ENCODE results near the gene RARB.

The RARB gene

GRCh38 chr3:25510797-25511196 lies 82.7 kb downstream of the RARB start:
- DNase-seq, result no peak

GRCh38 chr3:25511972-25512721 lies 84.1 kb downstream of the RARB start:
- no peak for DNase-seq

DNA sequence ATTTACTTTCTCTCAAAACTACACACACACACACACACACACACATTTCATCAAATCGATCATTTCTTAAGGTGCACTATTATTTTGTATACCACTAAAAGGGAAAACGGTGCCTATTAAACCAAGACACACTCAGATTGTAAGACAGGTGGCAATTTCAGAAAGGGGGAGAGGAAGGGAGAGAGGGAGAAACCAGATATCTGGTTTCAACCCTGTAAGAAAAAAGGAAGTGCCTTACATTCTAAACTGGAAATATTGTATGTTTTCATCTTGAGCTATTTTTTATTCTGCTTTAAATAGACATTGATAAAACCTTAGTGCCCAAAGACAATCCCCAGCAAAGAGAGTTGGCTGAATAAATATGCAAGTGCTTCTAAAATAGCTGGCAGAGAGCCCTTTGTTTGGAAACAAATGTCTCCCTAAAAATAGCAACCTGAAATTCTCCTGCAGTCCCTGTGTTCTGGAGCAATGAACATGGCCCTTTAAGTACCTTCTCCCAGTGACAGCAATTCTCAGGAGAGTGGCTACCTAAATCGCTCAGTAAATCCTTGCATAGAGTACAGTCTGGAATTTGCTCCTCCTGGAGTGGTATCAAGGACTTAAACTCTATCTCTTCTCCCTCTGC lies 85.7 kb downstream of the RARB start:
- DNase-seq, result no peak

DNA sequence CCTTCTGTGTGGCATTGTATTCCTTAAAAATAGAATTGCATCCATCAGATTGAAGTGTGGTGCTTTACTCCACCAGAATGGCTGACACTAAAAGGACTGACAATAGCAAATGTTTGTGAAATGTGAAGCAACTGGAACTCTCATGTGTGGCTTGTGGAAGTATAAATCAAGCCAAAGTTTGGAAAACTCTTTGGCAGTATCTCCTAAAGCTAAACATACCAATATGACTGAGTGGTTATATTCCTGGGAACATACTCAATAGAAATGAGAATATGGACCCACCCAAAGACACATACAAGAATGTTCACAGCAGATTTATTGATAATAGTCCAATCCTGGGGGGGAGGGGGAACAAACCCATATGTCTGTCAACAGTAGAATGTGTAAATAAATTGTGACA lies 87.1 kb downstream of the RARB start:
- no peak for DNase-seq

DNA sequence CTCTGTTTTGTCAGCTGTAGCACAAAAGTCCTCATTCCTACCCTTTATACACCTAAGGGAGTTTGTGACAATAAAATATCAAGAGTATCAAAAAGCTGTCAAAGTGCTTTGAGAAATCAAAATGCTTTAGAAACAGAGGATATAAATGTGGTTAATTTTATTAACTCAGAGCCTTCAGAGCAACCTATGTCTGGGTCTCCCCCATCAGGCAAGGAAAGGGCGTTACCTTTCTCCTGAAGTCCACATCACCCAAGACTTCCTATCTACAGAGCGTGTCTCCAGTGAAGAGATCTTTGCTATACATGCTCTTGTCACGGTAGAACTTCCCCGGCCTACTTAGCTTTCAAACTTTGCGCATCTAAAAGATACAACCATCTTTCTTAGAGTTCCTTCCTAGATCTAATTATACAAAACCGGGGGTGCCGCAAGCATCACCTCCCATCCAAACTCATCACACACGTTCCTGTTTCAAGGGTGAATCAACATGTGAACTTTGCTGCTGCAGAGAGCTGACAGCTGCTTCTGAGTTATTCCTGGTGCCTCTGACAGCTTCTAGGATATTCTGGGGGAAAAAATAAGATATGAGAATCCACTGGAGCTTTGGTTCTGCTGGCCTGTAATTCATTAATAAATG lies 93.0 kb downstream of the RARB start:
- DNase-seq, result no peak

- DNase-seq, result no peak
Measured at GRCh38 chr3:25527336-25527735, 99.3 kb downstream of the RARB start.

GRCh38 chr3:25527801-25528200 lies 99.7 kb downstream of the RARB start:
- DNase-seq, result no peak

DNA sequence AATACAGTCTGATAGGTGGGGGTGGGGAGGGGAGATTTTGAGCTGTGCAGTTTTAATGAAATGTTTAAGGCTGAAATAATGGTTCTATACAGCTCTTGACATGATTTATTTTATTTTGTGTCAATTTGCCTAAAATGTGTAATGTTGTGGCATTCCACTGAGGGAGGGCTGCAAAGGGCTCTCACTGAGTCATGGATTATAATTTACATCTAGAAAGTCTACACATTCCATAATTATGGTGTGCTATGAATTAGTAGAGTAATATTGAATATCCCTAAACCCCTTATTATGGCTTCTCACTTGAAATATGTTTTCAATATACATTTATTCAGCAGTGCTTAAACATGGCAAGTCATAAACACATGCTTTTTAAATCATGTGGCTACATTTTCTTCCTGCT lies 103.9 kb downstream of the RARB start:
- no peak for DNase-seq

- DNase-seq, result no peak
Measured at GRCh38 chr3:25532431-25533162, 104.5 kb downstream of the RARB start.

GRCh38 chr3:25533399-25533798 lies 105.3 kb downstream of the RARB start:
- no peak for DNase-seq

DNA sequence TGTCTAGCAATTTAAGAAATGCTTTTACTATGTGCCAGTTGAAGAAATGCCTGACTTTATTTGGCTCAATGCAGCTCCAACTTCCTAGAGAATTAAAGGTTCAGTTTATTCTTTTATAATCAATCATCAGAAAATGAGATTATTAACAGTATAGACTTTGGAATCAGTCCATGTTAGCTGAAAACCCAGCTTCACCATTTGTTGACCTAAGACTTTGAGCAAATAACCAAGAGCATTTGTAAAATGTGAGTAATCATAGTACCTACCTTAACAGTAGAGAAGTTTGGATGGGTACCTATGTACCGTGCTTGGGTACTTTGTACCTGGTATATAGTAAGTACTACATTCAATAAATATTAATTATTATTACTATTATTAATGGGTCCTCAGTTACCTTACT lies 105.9 kb downstream of the RARB start:
- DNase-seq, result no peak

GRCh38 chr3:25536521-25537391 lies 108.7 kb downstream of the RARB start:
- DNase-seq, result no peak

DNA sequence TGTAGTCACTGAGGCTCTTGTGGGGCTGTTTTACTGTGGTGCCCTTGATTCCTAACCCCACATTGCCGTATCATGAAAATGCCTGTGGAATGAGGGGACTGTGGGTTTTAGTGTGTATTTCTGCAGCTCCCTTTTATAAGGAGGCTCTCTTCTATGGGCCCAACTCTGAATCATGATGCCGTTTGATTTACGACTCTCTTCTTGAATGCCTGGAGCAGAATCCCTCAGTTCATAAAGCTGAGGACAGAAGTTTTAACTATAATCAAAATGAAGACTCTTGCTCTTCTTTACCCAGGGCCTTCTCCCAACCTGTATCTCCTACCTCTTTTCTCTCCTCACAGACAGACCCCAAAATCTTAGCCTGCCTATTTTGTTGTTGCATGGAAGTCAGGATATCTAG lies 109.5 kb downstream of the RARB start:
- no peak for DNase-seq

- DNase-seq, result no peak
Measured at GRCh38 chr3:25540273-25540672, 112.2 kb downstream of the RARB start.

DNA sequence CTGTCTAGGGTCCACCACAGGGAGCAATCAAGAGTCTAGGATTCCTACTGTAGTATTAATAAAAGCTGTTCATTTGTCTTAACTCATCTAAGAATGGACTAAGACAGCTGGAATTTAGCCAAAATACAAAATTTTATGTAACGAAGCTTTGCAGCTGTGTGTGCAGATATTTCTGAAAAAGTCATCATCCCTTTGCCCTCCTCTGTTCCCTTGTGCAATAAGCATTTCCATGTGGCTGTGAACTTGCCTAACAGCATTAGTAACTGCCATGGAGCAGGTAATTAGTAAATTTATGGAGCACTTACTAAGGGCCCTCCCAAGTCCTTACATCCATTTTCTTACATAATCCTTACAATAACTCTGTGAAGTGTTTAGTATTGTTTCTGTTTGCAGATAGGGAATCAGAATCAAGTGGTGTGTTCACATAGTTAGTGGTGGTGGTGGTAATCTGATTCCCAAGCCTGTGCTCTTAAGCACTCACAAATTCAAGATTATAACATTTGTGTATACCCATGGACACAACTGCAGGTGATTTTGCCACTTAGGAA lies 114.5 kb downstream of the RARB start:
- no peak for DNase-seq

- peak; percentile 58 for DNase-seq
Measured at GRCh38 chr3:25547103-25547502, 119.0 kb downstream of the RARB start.

DNA sequence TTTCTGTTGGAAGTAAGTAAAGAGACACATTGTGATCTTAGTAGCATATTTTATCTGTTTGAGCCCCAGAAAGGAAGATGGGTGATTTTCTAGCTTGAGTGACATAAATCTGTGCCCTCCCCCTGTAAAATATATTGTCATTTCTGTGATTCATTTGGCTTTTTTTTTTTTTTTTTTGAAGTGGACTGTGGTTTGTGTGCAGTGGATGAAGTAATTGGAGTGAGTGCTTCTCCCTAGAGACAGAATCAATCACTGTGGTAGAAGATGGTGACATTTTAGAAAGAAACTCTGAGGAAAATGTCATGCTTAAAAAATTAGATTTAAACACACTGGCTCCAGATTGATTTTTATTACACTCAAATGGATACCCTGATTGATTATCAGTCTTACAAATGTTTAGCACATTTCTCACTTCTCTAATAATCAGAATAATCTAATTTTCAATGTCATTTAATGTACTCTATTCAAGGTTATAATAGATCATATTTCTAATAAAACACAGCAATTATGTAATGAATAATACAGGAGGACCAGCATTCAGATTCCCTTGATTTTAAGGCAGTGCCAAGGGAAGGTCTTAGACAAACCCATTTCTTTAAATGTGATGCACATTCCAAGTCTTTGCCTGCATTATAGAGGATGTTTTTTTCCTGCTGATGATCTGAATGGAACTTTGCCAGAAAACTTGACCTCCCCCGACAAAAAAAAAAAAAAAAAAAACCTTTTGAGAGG lies 120.0 kb downstream of the RARB start:
- DNase-seq, result no peak

DNA sequence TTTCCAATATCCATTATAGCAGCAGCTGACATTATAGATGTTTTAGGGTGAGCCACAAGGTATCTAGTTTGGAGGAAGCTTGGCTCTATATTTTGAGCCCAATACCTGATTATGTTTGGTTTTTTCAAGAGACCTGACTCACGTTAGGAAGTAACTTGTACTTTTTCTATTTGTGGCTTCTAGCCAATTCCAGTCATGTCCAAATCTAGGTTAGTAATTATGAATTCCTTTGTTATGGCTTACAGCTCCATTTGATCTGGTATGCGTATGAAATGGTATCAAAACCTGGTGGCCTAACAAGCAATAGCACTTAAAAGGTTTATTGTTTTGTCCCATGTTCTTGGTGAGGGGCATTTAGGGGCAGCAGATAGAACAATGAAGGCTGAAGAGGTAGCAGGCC lies 120.8 kb downstream of the RARB start:
- no peak for DNase-seq

- DNase-seq, result no peak
Measured at GRCh38 chr3:25552251-25552650, 124.2 kb downstream of the RARB start.

- no peak for DNase-seq
Measured at GRCh38 chr3:25554376-25554775, 126.3 kb downstream of the RARB start.

DNA sequence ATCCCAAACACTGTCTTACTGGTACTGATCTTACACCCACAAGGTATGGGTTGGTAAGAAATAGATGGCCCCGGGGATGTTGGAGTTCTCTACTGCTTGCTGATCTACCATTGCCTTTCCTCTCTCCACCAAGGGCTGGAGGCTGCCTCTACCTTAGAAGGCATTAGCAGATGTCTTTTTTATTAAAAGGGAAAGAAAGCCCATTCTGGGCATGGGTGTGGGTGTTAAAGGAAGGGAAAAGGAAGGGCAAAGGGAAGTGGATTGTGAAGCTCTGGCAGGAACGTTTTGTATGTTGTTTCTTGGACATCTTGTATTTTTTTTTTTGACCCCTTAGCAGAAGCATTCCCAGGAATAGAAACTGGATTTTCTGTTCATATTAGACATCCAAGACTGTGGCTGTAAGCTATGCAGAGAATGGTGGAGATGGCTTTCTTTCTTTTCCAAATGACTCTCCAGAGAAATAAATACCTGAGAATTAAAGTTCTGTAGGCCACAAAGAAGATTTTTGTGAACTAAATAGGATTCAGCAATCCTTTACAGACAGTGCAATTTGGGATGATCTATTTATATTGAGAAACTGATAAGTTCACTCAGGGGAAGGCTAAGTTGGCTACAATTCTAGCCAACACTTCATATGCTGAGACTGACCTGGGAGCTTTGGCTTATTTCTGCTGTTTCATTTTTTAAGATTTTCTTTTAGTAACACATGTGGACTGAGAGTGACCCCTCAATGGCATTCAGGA lies 127.8 kb downstream of the RARB start:
- no peak for DNase-seq
